Coronary artery (tissue), 2 donors: Measurements from ENCODE around the gene CYSRT1.

Experiments used
- DNase-seq: peaks from one replicate; pipeline ENCODE4 v3.0.0-alpha.2; 2017; ENCODE audit warnings: low spot score
- H3K27ac ChIP-seq, 2 donors: fragments of 200-600 bp; sonication (generic); one replicate each; pipeline ENCODE4 v1.5.1; 2016 to 2019
- H3K4me3 ChIP-seq: fragments of 200-600 bp; sonication (generic); 2 replicates; pipeline ENCODE4 v1.5.1; 2016; ENCODE audit warnings: mild to moderate bottlenecking, moderate library complexity
- CTCF ChIP-seq: fragments of 200-600 bp; sonication (generic); IDR thresholded peaks from one replicate; pipeline ENCODE4 v1.5.1; 2019; ENCODE audit warnings: antibody characterized with exemption

Gene CYSRT1

GRCh38 chr9:137244486-137245449, 19.8 kb downstream of the CYSRT1 start:
- DNase-seq: no peak
- no peak for TF ChIP-seq CTCF
- H3K27ac ChIP-seq: no peak overlapping the region
- no peak overlapping the region for H3K4me3 ChIP-seq

GRCh38 chr9:137245450-137246421, 20.8 kb downstream of the CYSRT1 start:
- Histone ChIP-seq H3K27ac (no peak overlapping the region), H3K4me3 (no peak overlapping the region)
- DNase-seq: no peak
- no peak for TF ChIP-seq CTCF

DNA sequence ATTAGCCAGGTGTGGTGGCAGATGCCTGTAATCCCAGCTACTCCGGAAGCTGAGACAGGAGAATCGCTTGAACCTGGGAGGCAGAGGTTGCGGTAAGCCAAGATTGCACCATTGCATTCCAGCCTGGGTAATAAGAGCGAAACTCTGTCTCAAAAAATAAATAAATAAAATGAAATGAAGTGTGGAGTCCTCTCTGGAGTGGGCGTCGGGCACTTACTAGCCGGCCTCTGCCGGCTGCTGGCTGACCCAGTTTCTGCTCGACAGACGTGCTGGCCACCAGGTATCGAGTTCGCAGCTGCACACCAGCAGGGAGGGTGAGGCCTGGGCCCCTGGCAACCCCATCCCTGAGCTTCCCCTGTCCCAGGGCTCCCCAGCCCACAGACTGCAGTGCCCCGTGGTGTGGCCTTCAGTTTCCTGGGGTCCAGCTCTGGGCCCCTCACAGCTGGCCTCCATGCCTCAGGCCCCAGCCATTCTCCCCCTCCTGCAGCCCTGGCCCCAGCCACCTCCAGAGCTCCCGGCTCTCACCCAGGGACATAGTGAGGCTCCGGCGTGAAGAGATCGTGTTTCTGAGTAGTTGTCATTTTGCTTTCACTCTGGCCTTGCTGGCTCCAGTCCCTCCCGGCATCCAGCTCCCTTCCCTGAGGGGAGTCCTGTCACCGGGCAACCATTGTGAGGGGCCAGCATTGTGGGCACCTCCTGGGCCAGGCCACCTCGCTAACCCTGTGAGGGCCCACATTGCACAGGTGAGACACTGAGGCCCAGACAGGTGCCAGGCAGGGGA, 22.4 kb downstream of the CYSRT1 start:
- DNase-seq: no peak
- TF ChIP-seq CTCF: no peak
- H3K27ac ChIP-seq: no peak overlapping the region
- no peak overlapping the region for H3K4me3 ChIP-seq

GRCh38 chr9:137247916-137248175, 22.9 kb downstream of the CYSRT1 start:
- Histone ChIP-seq H3K4me3 (no peak overlapping the region), H3K27ac (no peak overlapping the region)
- no peak for TF ChIP-seq CTCF
- no peak for DNase-seq

GRCh38 chr9:137250329-137251193, 25.6 kb downstream of the CYSRT1 start:
- DNase-seq: no peak

More at GRCh38 chr9:137250329-137251193, 25.6 kb downstream of the CYSRT1 start:
- Histone ChIP-seq H3K27ac (no peak overlapping the region), H3K4me3 (no peak overlapping the region)
- no peak for TF ChIP-seq CTCF
